ENCODE data around the gene TBC1D9. TPM values are rescaled to one million over a fixed set of nuclear protein-coding genes. Genes with fewer than 3 reads are reported as not detected.

The TBC1D9 gene
- polyA plus RNA-seq, 1 donor (not counting 4 experiments of a cell fraction or from before 2014, with no cell fraction given): 11.6 TPM

DNA sequence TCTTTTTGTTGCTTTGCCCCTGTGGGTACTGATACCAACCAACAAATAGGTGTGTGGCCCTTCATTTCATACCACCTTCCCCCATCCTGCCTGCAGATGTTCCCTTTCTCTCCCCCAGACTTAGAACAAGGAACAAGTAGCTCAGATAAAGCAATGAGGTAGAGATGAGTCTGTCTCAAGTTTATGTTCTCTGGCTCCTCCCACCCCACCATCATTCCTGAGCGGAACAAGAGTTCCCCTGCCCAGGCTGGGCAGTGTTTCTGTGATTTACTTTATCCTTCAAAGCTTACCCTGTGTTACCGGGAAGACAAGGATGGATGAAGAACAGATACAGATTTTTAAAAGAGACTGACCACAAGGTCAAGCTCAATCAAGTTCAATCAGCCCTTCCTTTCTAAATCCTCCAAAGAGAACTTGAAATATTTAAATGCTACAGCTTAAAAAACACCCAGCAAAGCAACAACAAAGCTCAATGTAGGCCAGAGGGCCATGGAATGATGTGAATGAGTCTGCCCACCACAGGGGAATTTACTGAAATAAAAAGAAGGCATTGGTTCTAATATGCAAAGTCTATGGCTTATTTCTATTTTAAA is 107.4 kb downstream of the TBC1D9 start:
- Histone ChIP-seq H3K27me3 (ENCODE audit: control insufficient read depth, extremely low read depth, insufficient read depth, low read length) (no peaks in the 10 kb centered on the region), H3K36me3 (ENCODE audit: control insufficient read depth in 2 of 2, extremely low read depth in 1 of 2, insufficient read depth in 2 of 2, low read length in 2 of 2) (peaks cover 0 to 1% of the 10 kb centered on the region in 2 experiments), H4K20me1 (ENCODE audit: control insufficient read depth, extremely low read depth, insufficient read depth, low read length) (no peaks in the 10 kb centered on the region), H3K9me1 (ENCODE audit: control insufficient read depth, extremely low read depth, insufficient read depth, low read length) (no peaks in the 10 kb centered on the region), H3K4me3 (ENCODE audit: control insufficient read depth in 2 of 3, extremely low read depth in 1 of 3, insufficient read depth in 2 of 3, low read depth in 1 of 3, low read length in 3 of 3) (no peak overlapping the region), H3K9me3 (ENCODE audit: control insufficient read depth, low read depth, low read length) (no peaks in the 10 kb centered on the region), H3K4me2 (ENCODE audit: control insufficient read depth, extremely low read depth, insufficient read depth, low read depth, low read length) (no peak overlapping the region), H3K9ac (ENCODE audit: control insufficient read depth, extremely low read depth, insufficient read depth, low read length) (no peak overlapping the region), H2AFZ (ENCODE audit: control insufficient read depth, low read length) (no peak overlapping the region), H3K27ac (ENCODE audit: control insufficient read depth, insufficient read depth, low read length) (no peak overlapping the region), H3K4me1 (ENCODE audit: control insufficient read depth, extremely low read depth, insufficient read depth, low read length) (peaks cover 2% of the 10 kb centered on the region), H3K79me2 (ENCODE audit: control insufficient read depth, insufficient read depth, low read length) (no peaks in the 10 kb centered on the region)
- no peak for DNase-seq (ENCODE audit: low read depth, low spot score)
- dilution Hi-C loops (cut with MboI; ENCODE audit: extremely low pct_ligation_motif_present, low sequenced_read_pairs): no loop called here
- no peak for TF ChIP-seq EZH2 (IDR thresholded peaks at IDR 0.05; ENCODE audit: low read length)
- TF ChIP-seq, protein P1, sequence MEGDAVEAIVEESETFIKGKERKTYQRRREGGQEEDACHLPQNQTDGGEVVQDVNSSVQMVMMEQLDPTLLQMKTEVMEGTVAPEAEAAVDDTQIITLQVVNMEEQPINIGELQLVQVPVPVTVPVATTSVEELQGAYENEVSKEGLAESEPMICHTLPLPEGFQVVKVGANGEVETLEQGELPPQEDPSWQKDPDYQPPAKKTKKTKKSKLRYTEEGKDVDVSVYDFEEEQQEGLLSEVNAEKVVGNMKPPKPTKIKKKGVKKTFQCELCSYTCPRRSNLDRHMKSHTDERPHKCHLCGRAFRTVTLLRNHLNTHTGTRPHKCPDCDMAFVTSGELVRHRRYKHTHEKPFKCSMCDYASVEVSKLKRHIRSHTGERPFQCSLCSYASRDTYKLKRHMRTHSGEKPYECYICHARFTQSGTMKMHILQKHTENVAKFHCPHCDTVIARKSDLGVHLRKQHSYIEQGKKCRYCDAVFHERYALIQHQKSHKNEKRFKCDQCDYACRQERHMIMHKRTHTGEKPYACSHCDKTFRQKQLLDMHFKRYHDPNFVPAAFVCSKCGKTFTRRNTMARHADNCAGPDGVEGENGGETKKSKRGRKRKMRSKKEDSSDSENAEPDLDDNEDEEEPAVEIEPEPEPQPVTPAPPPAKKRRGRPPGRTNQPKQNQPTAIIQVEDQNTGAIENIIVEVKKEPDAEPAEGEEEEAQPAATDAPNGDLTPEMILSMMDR (optimal IDR thresholded peaks at IDR 0.05 in 1 of 3, IDR thresholded peaks at IDR 0.05 in 1 of 3, conservative IDR thresholded peaks at IDR 0.05 in 1 of 3; ENCODE audit: extremely low read depth in 1 of 3, insufficient read depth in 2 of 3, low read length in 3 of 3): no peak
- no peak for FAIRE-seq

DNA sequence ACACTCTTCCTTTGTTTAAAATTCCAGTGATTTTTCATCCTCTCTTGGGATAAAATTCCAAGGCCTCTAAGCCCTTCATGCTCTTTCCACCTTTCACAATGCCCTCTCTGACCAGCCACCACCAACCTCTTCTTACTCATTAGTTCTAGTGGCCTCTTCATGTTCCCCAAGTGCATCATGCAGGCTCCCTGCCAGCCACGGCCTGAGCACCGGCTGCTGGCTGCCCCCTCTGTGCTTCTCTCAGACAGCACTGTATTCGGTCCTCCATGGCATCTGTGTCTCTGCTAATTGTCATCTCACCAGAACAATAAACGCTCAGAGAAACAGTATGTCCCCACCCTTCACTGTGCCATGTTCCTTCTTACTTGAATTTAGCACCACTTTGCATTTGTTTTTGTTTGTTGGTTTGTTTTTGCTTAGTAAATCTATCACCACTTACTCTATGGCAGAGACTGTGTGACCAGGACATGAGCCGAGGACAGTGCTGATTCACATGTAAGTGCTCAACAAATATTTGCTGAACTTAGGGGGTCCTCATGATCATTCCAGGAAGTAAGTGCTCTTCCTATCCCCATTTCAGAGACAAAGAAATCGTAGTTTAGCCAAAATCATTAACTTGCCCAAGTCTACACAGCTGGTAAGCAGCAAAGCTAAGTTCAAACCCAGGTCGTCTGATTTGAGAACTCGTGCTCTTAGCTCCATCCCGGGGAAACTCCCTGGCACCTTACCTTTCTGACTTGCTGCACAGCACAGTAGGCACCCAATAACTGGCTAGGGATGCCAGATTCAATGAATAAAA is 110.4 kb downstream of the TBC1D9 start:
- H4K20me1 ChIP-seq (ENCODE audit: control insufficient read depth, extremely low read depth, insufficient read depth, low read length): no peaks in the 10 kb centered on the region
- DNase-seq (ENCODE audit: low read depth, low spot score) (no peak), FAIRE-seq (no peak)
- H3K36me3 ChIP-seq (ENCODE audit: control insufficient read depth in 2 of 2, extremely low read depth in 1 of 2, insufficient read depth in 2 of 2, low read length in 2 of 2): peaks cover 0 to 7% of the 10 kb centered on the region in 2 experiments
- no peak overlapping the region for H3K9ac ChIP-seq (ENCODE audit: control insufficient read depth, extremely low read depth, insufficient read depth, low read length)
- no peaks in the 10 kb centered on the region for H3K27me3 ChIP-seq (ENCODE audit: control insufficient read depth, extremely low read depth, insufficient read depth, low read length)
- dilution Hi-C loops (cut with MboI; ENCODE audit: extremely low pct_ligation_motif_present, low sequenced_read_pairs): no loop called here
- no peaks in the 10 kb centered on the region for H3K9me3 ChIP-seq (ENCODE audit: control insufficient read depth, low read depth, low read length)
- no peak overlapping the region for H3K4me2 ChIP-seq (ENCODE audit: control insufficient read depth, extremely low read depth, insufficient read depth, low read depth, low read length)
- no peak overlapping the region for H2AFZ ChIP-seq (ENCODE audit: control insufficient read depth, low read length)
- H3K9me1 ChIP-seq (ENCODE audit: control insufficient read depth, extremely low read depth, insufficient read depth, low read length): no peaks in the 10 kb centered on the region
- H3K79me2 ChIP-seq (ENCODE audit: control insufficient read depth, insufficient read depth, low read length): no peaks in the 10 kb centered on the region
- no peak overlapping the region for H3K4me3 ChIP-seq (ENCODE audit: control insufficient read depth in 2 of 3, extremely low read depth in 1 of 3, insufficient read depth in 2 of 3, low read depth in 1 of 3, low read length in 3 of 3)
- H3K4me1 ChIP-seq (ENCODE audit: control insufficient read depth, extremely low read depth, insufficient read depth, low read length): no peaks in the 10 kb centered on the region
- TF ChIP-seq EZH2 (IDR thresholded peaks at IDR 0.05; ENCODE audit: low read length): no peak
- TF ChIP-seq, protein P1 (optimal IDR thresholded peaks at IDR 0.05 in 1 of 3, IDR thresholded peaks at IDR 0.05 in 1 of 3, conservative IDR thresholded peaks at IDR 0.05 in 1 of 3; ENCODE audit: extremely low read depth in 1 of 3, insufficient read depth in 2 of 3, low read length in 3 of 3): no peak
- no peak overlapping the region for H3K27ac ChIP-seq (ENCODE audit: control insufficient read depth, insufficient read depth, low read length)
